Peyer's patch (tissue), 4 donors: ENCODE data around the gene ALOX5AP.

Experiments used
- POLR2A ChIP-seq, 2 donors: fragments of 450-650 bp; IDR thresholded peaks; one replicate each; pipeline ENCODE4 v1.5.1; 2017; ENCODE audit warnings: antibody characterized with exemption in 2 of 2, mild to moderate bottlenecking in 2 of 2, moderate library complexity in 2 of 2
- TF ChIP-seq, protein P1 (sequence below), 6 experiments: fragments of 450-650 bp in 4 of 6; fragments of 200-600 bp in 2 of 6; sonication (generic) in 1 of 6; IDR thresholded peaks; one replicate each; pipeline ENCODE4 v1.5.1; 2017 to 2019; ENCODE audit warnings: antibody characterized with exemption in 6 of 6, mild to moderate bottlenecking in 3 of 6, moderate library complexity in 1 of 6

DNA sequence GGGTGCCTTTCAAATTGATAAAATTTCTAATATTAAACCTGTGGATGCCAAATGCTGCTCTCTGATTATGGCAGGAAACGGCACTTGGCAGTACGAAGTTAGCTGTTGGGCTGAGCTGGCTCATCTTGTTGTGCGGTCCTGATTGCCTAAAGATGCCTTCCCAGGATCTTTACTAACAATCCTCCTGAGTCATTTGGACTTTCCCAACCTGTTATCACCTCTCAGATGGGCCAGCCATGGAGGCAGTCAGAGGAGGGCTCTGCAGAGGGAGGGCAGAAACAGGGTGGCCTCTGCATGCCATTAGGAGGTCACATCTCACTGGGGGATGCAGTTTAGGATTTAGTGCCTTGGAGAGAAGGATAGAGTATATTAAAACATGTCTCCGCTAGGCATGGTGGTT, 27.3 kb downstream of the ALOX5AP start:
- TF ChIP-seq, protein P1, sequence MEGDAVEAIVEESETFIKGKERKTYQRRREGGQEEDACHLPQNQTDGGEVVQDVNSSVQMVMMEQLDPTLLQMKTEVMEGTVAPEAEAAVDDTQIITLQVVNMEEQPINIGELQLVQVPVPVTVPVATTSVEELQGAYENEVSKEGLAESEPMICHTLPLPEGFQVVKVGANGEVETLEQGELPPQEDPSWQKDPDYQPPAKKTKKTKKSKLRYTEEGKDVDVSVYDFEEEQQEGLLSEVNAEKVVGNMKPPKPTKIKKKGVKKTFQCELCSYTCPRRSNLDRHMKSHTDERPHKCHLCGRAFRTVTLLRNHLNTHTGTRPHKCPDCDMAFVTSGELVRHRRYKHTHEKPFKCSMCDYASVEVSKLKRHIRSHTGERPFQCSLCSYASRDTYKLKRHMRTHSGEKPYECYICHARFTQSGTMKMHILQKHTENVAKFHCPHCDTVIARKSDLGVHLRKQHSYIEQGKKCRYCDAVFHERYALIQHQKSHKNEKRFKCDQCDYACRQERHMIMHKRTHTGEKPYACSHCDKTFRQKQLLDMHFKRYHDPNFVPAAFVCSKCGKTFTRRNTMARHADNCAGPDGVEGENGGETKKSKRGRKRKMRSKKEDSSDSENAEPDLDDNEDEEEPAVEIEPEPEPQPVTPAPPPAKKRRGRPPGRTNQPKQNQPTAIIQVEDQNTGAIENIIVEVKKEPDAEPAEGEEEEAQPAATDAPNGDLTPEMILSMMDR (IDR thresholded peaks at IDR 0.05): no peak
- no peak for TF ChIP-seq POLR2A (IDR thresholded peaks at IDR 0.05)
